K562 (cell line): ENCODE measurements around the gene SURF6. TPM values are rescaled to one million over a fixed set of nuclear protein-coding genes. Genes with fewer than 3 reads are reported as not detected.

ENCODE experiments used
- CEBPZ ChIP-seq: fragments of 150-350 bp; IDR thresholded peaks from 2 replicates; pipeline ENCODE4 v1.6.1; 2014; ENCODE audit warnings: low read depth, mild to moderate bottlenecking, low read length, borderline replicate concordance
- DPF2 ChIP-seq: fragments of 450-650 bp; IDR thresholded peaks from 2 replicates; pipeline ENCODE4 v1.6.1; 2016
- EP400 ChIP-seq: fragments of 450-650 bp; IDR thresholded peaks from 2 replicates; pipeline ENCODE4 v1.6.1; 2017; ENCODE audit warnings: antibody characterized with exemption, mild to moderate bottlenecking, moderate library complexity
- FIP1L1 ChIP-seq: fragments of 200-400 bp; formaldehyde crosslinking; IDR thresholded peaks from 2 replicates; pipeline ENCODE4 v1.6.1; 2018; ENCODE audit warnings: mild to moderate bottlenecking, low read depth, low read length; ENCODE audit not compliant: poor library complexity, severe bottlenecking
- JUN ChIP-seq, 2 experiments: sonication (generic) in 1 of 2; formaldehyde crosslinking in 1 of 2; IDR thresholded peaks; 2 replicates each; pipeline versions ENCODE4 v1.6.1 to v1.8.0; 2012 to 2022; ENCODE audit warnings: borderline replicate concordance in 2 of 2, mild to moderate bottlenecking in 2 of 2, improper control_type of control experiment in 1 of 2, low read depth in 1 of 2, low read length in 1 of 2, missing genetic modification reagents in 1 of 2
- RAD51 ChIP-seq: fragments of 450-650 bp; IDR thresholded peaks from 2 replicates; pipeline ENCODE4 v1.7.1; 2016; ENCODE audit warnings: low read depth, mild to moderate bottlenecking, borderline replicate concordance
- SIN3A ChIP-seq, 2 experiments: fragments of 150-350 bp in 1 of 2; IDR thresholded peaks; 2 replicates each; pipeline ENCODE4 v1.6.1; 2011 to 2016; ENCODE audit warnings: borderline replicate concordance in 2 of 2, low read depth in 2 of 2, low read length in 2 of 2, mild to moderate bottlenecking in 2 of 2, moderate library complexity in 2 of 2; ENCODE audit not compliant: control insufficient read depth in 1 of 2
- XRCC3 ChIP-seq: fragments of 450-650 bp; IDR thresholded peaks from 2 replicates; pipeline ENCODE4 v1.6.1; 2017; ENCODE audit warnings: mild to moderate bottlenecking, moderate library complexity
- ZFP30 ChIP-seq: fragments of 250-450 bp; sonication (Bioruptor Pico); IDR thresholded peaks from 2 replicates; pipeline ENCODE4 v1.8.0; 2022; ENCODE audit warnings: moderate library complexity, mild to moderate bottlenecking, inconsistent platforms, borderline replicate concordance
- ZNF395 ChIP-seq: fragments of 200-800 bp; sonication (Bioruptor generic); IDR thresholded peaks from 2 replicates; pipeline ENCODE4 v1.6.1; 2017; ENCODE audit warnings: missing genetic modification characterization, missing compliant biosample characterization
- polyA plus RNA-seq, 8 experiments: library from polyadenylated mRNA; depleted of rRNA in 4 of 8; stranded (reverse) in 5 of 8; unstranded in 3 of 8; fragments of >200 nt; fragmentation: Nextera tagmentation in 2 of 8; fragmentation: Illumina TruSeq in 1 of 8; extraction: Ambion mirVana in 2 of 8; extraction: Trizol in 1 of 8; gene quantifications; 2 replicates each; pipeline versions ENCODE4 v1.2.1 to v1.2.3, GENCODE V29; 2011 to 2014; ENCODE audit warnings: inconsistent platforms in 1 of 8, missing spikeins in 1 of 8
- total RNA-seq, 7 experiments: library from RNA; depleted of rRNA in 6 of 7; stranded (reverse); fragments of >200 nt in 6 of 7; fragmentation: Illumina TruSeq in 2 of 7; extraction: Trizol in 2 of 7; gene quantifications; 2 replicates each; pipeline versions ENCODE4 v1.2.1 to v1.2.3, GENCODE V29; 2011 to 2021; ENCODE audit warnings: low replicate concordance in 1 of 7

SURF6 gene
- total and polyA plus RNA-seq, 9 of the 15 experiments (the other 6 are each of a cell fraction or from before 2014, with no cell fraction given): 1.4 to 68.3 (median 14.7) TPM

DNA sequence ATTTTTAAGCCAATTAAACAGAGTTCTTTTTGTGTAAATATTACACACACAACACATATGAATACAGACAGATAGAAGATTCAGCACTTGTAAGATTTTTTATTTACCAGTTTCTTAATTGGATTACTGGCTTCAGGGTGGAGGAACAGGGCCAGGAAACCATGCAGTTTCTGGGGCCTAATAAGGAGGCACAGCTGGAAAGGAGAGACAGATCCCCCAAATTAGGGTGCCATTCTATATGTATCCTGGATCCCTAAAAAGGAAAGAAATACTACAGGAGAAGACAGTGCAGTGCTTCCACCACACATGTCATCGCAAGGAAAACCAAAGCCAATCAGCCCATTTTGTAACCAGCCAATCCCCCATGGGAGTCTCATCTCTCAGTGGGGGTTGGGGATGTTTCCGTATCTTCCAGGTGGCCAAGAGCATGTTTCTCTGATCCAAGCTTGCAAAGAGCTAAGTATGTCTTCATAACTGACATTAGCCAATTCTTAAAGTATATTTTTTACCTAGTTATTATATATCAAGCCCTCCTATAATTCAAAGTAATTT, 45.2 kb downstream of the SURF6 start (continued):
- TF ChIP-seq ZFP30 (CRISPR knock-in tag): no peak
- no peak for TF ChIP-seq FIP1L1
- no peak for TF ChIP-seq ZNF395
- TF ChIP-seq EP400: no peak
- TF ChIP-seq DPF2: no peak
- 0 out of 2 replicates have a peak, but pooled peaks have one; percentile 65 for TF ChIP-seq XRCC3
- TF ChIP-seq CEBPZ: peak; percentile 80
- no peak for TF ChIP-seq RAD51
- no peak for TF ChIP-seq SIN3A (IDR thresholded peaks at IDR 0.05; ENCODE audit: borderline replicate concordance in 2 of 2, control insufficient read depth in 1 of 2, low read depth in 2 of 2, low read length in 2 of 2)
- TF ChIP-seq JUN (IDR thresholded peaks at IDR 0.05; ENCODE audit: borderline replicate concordance, low read depth, low read length): 0 out of 2 replicates have a peak, but pooled peaks have one; percentile 20
- TF ChIP-seq JUN (CRISPR knock-in tag; IDR thresholded peaks at IDR 0.05; ENCODE audit: borderline replicate concordance): no peak
